Ecto neural progenitor cell (in vitro differentiated cells): ENCODE measurements around the gene TGM4.
"Not testable (repeated sequence)": the region's sequence is repeated elsewhere in the genome, so short reads cannot be mapped to it uniquely, and the experiment has no call there.

Source experiments
- DNase-seq: peaks from one replicate; pipeline ENCODE4 v3.0.0-alpha.2; 2018; ENCODE audit warnings: low spot score

The TGM4 gene

GRCh38 chr3:44874308-44874707, at the start of gene TGM4:
TSS of gene TGM4 (plus strand) at chr3:44874608. CDS start at chr3:44874679, 71 bp downstream.
- DNase-seq = no peak

- no peak for DNase-seq
Observed at GRCh38 chr3:44825264-44825925, 49.0 kb upstream of the TGM4 start.

GRCh38 chr3:44827196-44827595, 47.2 kb upstream of the TGM4 start:
- no peak for DNase-seq

- no peak for DNase-seq
Observed at GRCh38 chr3:44831232-44831631, 43.2 kb upstream of the TGM4 start.

GRCh38 chr3:44832032-44832431, 42.4 kb upstream of the TGM4 start:
- no peak for DNase-seq

- DNase-seq = no peak
Observed at GRCh38 chr3:44832965-44833364, 41.4 kb upstream of the TGM4 start.

- no peak for DNase-seq
Observed at GRCh38 chr3:44833394-44833793, 41.0 kb upstream of the TGM4 start.

GRCh38 chr3:44835684-44836083, 38.7 kb upstream of the TGM4 start:
- no peak for DNase-seq

- no peak for DNase-seq
Observed at GRCh38 chr3:44842376-44842775, 32.0 kb upstream of the TGM4 start.

GRCh38 chr3:44845528-44846520, 28.6 kb upstream of the TGM4 start:
- no peak for DNase-seq

- no peak for DNase-seq
Observed at GRCh38 chr3:44848634-44849033, 25.8 kb upstream of the TGM4 start.

- not testable (repeated sequence) for DNase-seq
Observed at GRCh38 chr3:44856663-44857062, 17.7 kb upstream of the TGM4 start.

GRCh38 chr3:44860117-44860516, 14.3 kb upstream of the TGM4 start:
- no peak for DNase-seq

- peak; percentile 93 for DNase-seq
Observed at GRCh38 chr3:44861412-44862225, 12.8 kb upstream of the TGM4 start, which contains the start of gene TMEM42. TSS of gene TMEM42 (plus strand) at chr3:44861912. CDS start at chr3:44861925, 13 bp downstream.

GRCh38 chr3:44862226-44862637, 12.2 kb upstream of the TGM4 start:
- no peak for DNase-seq

- no peak for DNase-seq
Observed at GRCh38 chr3:44865272-44866035, 9.0 kb upstream of the TGM4 start.

- no peak for DNase-seq
Observed at GRCh38 chr3:44867421-44868111, 6.8 kb upstream of the TGM4 start.

- DNase-seq = no peak
Observed at GRCh38 chr3:44870375-44871061, 3.9 kb upstream of the TGM4 start.

GRCh38 chr3:44875596-44875995, 1.2 kb downstream of the TGM4 start:
- DNase-seq = no peak

GRCh38 chr3:44877333-44877732, 2.9 kb downstream of the TGM4 start:
- DNase-seq = no peak
